Hepatocyte (in vitro differentiated cells): ENCODE measurements around the gene ASPHD2. TPM values are rescaled to one million over a fixed set of nuclear protein-coding genes. Genes with fewer than 3 reads are reported as not detected.

Experiments used
- DNase-seq: peaks from one replicate; pipeline ENCODE4 v3.0.0-alpha.2; 2016; ENCODE audit warnings: low spot score
- H2AFZ ChIP-seq: fragments of 200-600 bp; sonication (generic); 2 replicates; pipeline ENCODE4 v1.6.0; 2016; ENCODE audit warnings: antibody characterized with exemption, mild to moderate bottlenecking
- H3K27ac ChIP-seq: fragments of 200-600 bp; sonication (generic); 2 replicates; pipeline ENCODE4 v1.5.1; 2016; ENCODE audit warnings: mild to moderate bottlenecking
- H3K27me3 ChIP-seq: fragments of 200-600 bp; sonication (generic); 2 replicates; pipeline ENCODE4 v1.6.1; 2016
- H3K36me3 ChIP-seq: fragments of 200-600 bp; sonication (generic); replicated peaks from 2 replicates; pipeline ENCODE4 v1.5.1; 2016; ENCODE audit warnings: low read depth; ENCODE audit not compliant: insufficient read depth
- H3K4me1 ChIP-seq: fragments of 200-600 bp; sonication (generic); 2 replicates; pipeline ENCODE4 v1.5.1; 2016; ENCODE audit warnings: mild to moderate bottlenecking, moderate library complexity; ENCODE audit not compliant: insufficient read depth
- H3K4me2 ChIP-seq: fragments of 200-600 bp; sonication (generic); 2 replicates; pipeline ENCODE4 v1.6.0; 2016
- H3K4me3 ChIP-seq: fragments of 200-600 bp; sonication (generic); 2 replicates; pipeline ENCODE4 v1.5.1; 2016; ENCODE audit warnings: mild to moderate bottlenecking
- H3K79me2 ChIP-seq: fragments of 200-600 bp; sonication (generic); 2 replicates; pipeline ENCODE4 v1.6.0; 2017; ENCODE audit warnings: mild to moderate bottlenecking
- H3K9me2 ChIP-seq: fragments of 200-600 bp; sonication (generic); replicated peaks from 2 replicates; pipeline ENCODE4 v1.6.0; 2017; ENCODE audit warnings: mild to moderate bottlenecking; ENCODE audit not compliant: insufficient read depth
- H3K9me3 ChIP-seq: fragments of 200-600 bp; sonication (generic); 2 replicates; pipeline ENCODE4 v1.5.1; 2016; ENCODE audit warnings: low read depth, mild to moderate bottlenecking
- H4K20me1 ChIP-seq: fragments of 200-600 bp; sonication (generic); 2 replicates; pipeline ENCODE4 v1.6.0; 2016; ENCODE audit warnings: mild to moderate bottlenecking; ENCODE audit not compliant: insufficient read depth, poor library complexity, severe bottlenecking
- EZH2 ChIP-seq: fragments of 200-600 bp; sonication (generic); IDR thresholded peaks from 2 replicates; pipeline ENCODE4 v1.6.1; 2016; ENCODE audit warnings: antibody characterized with exemption, mild to moderate bottlenecking, borderline replicate concordance
- EZH2phosphoT487 ChIP-seq: fragments of 200-600 bp; sonication (generic); IDR thresholded peaks from one replicate; pipeline ENCODE4 v1.6.1; 2018; ENCODE audit warnings: antibody characterized with exemption, mild to moderate bottlenecking, low read depth, moderate library complexity; ENCODE audit not compliant: unreplicated experiment, severe bottlenecking
- WGBS: methylation state at CpG from one replicate; pipeline ENCODE4 v1.1.6; 2016; ENCODE audit warnings: low lambda C conversion rate; ENCODE audit errors: missing lambda C conversion rate; 5-methylcytosine and 5-hydroxymethylcytosine counted together
- polyA plus RNA-seq: library from polyadenylated mRNA; unstranded; fragments of >200 nt; fragmentation: Nextera tagmentation; extraction: Ambion mirVana; gene quantifications from 2 replicates; pipeline ENCODE4 v1.2.1, GENCODE V29; 2016
- total RNA-seq: library from RNA; depleted of rRNA; stranded (reverse); fragments of >200 nt; gene quantifications from 2 replicates; pipeline ENCODE4 v1.2.3, GENCODE V29; 2014
- TF ChIP-seq, protein P1 (sequence below): fragments of 200-600 bp; sonication (generic); IDR thresholded peaks from 2 replicates; pipeline ENCODE4 v1.5.1; 2016; ENCODE audit warnings: antibody characterized with exemption, mild to moderate bottlenecking; ENCODE audit not compliant: poor library complexity

Gene ASPHD2
- total and polyA plus RNA-seq, 2 experiments from 2014 or later = 1.2 to 2.6 TPM

DNA sequence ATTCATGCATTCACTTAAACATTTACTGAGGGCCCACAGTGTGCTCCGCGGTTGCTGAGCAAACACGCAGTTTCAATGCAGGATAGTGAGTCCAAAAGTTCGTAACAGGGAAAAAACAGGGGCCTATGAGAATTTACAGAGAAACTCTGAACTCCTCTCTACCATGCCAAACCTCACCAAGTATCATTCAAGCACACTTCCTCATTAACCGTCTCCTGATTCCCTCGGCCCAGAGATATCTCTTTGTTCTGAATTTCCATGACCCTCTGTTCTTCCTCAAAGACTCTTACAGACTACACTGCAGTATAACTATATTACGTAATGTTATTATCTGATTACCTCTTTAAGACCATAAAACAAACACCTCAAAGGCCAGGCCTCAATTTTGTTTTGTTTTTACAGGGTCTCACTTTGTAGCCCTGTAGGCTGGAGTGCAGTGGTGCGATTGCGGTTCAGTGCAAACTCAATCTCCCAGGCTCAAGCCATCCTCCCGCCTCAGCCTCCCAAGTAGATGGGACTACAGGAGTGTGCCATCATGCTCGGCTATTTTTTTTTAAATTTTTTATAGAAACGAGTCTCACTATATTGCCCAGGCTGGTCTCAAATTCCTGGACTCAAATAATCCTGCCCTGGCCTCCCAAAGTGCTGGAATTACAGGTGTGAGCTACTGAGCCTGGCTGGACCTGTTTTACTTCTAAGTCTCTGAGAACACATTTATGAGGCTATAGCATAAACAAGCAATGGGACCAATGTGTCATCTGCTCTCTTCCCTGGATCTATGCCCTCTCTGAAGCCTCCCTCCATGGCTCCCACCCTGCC is 50.9 kb downstream of the ASPHD2 start:
- H3K79me2 ChIP-seq = peaks cover 55% of the 10 kb centered on the region
- DNase-seq = no peak
- H3K27ac ChIP-seq = peak overlapping the region; percentile 75
- H4K20me1 ChIP-seq = no peaks in the 10 kb centered on the region
- H3K4me3 ChIP-seq = no peak overlapping the region
- no peak overlapping the region for H2AFZ ChIP-seq
- 63% methylated on average over 12 of the region's 12 CpGs for WGBS
- H3K4me1 ChIP-seq = peaks cover 28% of the 10 kb centered on the region
- no peaks in the 10 kb centered on the region for H3K36me3 ChIP-seq
- no peaks in the 10 kb centered on the region for H3K9me2 ChIP-seq
- H3K4me2 ChIP-seq = peak overlapping the region; percentile 71
- H3K27me3 ChIP-seq = no peaks in the 10 kb centered on the region
- H3K9me3 ChIP-seq = no peaks in the 10 kb centered on the region
- TF ChIP-seq, protein P1, sequence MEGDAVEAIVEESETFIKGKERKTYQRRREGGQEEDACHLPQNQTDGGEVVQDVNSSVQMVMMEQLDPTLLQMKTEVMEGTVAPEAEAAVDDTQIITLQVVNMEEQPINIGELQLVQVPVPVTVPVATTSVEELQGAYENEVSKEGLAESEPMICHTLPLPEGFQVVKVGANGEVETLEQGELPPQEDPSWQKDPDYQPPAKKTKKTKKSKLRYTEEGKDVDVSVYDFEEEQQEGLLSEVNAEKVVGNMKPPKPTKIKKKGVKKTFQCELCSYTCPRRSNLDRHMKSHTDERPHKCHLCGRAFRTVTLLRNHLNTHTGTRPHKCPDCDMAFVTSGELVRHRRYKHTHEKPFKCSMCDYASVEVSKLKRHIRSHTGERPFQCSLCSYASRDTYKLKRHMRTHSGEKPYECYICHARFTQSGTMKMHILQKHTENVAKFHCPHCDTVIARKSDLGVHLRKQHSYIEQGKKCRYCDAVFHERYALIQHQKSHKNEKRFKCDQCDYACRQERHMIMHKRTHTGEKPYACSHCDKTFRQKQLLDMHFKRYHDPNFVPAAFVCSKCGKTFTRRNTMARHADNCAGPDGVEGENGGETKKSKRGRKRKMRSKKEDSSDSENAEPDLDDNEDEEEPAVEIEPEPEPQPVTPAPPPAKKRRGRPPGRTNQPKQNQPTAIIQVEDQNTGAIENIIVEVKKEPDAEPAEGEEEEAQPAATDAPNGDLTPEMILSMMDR = no peak
- TF ChIP-seq EZH2phosphoT487 (no peak), EZH2 (no peak)

DNA sequence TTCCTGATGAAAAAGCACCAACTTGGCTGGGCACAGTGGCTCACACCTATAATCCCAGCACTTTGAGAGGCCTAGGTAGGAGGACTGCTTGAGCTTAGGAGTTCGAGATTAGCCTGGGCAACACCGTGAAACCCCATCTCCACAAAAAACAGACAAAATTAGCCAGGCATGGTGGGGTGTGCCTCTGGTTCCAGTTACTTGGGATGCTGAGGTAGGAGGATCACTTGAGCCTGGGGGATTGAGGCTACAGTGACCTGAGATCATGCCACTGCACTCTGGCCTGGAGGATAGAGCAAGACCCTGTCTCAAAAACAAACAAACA is 51.5 kb downstream of the ASPHD2 start:
- H4K20me1 ChIP-seq = no peaks in the 10 kb centered on the region
- H3K36me3 ChIP-seq = no peaks in the 10 kb centered on the region
- 79% methylated on average over 2 of the region's 2 CpGs for WGBS
- no peaks in the 10 kb centered on the region for H3K27me3 ChIP-seq
- H3K79me2 ChIP-seq = peaks cover 59% of the 10 kb centered on the region
- no peaks in the 10 kb centered on the region for H3K9me3 ChIP-seq
- H2AFZ ChIP-seq = no peak overlapping the region
- no peak for TF ChIP-seq EZH2phosphoT487
- TF ChIP-seq EZH2 = no peak
- TF ChIP-seq, protein P1 = no peak
- no peak for DNase-seq
- peak overlapping the region; percentile 75 for H3K27ac ChIP-seq
- no peak overlapping the region for H3K4me3 ChIP-seq
- H3K9me2 ChIP-seq = no peaks in the 10 kb centered on the region
- peaks cover 29% of the 10 kb centered on the region for H3K4me1 ChIP-seq
- peak overlapping the region; percentile 71 for H3K4me2 ChIP-seq

DNA sequence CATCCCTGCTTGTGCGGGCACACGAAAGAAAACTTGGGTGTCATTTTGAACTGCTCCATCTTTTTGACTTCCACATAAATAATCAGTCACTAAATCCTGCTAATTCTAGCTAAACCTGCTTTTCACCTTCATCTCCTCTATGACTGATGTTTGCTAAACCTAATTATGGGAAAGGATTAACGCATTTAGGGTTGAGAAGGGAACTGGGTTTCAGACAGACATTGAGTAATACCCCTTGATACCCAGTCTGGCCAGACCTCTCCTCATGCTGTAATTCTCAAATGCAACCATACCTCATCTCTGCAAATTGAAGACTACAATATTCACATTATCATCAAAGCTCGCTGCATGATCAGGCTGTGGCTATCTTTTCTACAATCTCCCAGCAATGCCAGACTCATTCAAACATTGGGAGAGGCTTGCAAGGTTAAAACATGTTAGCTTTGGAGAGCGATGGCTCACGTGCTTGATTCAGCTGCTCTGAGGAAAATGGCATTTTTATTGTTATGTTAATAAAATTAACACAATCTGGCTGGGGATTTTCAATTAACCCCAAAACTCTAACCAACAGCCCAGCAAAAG is 52.1 kb downstream of the ASPHD2 start:
- H3K79me2 ChIP-seq = peaks cover 61% of the 10 kb centered on the region
- no peak overlapping the region for H2AFZ ChIP-seq
- H4K20me1 ChIP-seq = no peaks in the 10 kb centered on the region
- no peak overlapping the region for H3K27ac ChIP-seq
- no peaks in the 10 kb centered on the region for H3K9me3 ChIP-seq
- H3K27me3 ChIP-seq = no peaks in the 10 kb centered on the region
- peaks cover 29% of the 10 kb centered on the region for H3K4me1 ChIP-seq
- no peaks in the 10 kb centered on the region for H3K36me3 ChIP-seq
- no peaks in the 10 kb centered on the region for H3K9me2 ChIP-seq
- H3K4me3 ChIP-seq = no peak overlapping the region
- no peak for TF ChIP-seq EZH2
- no peak for TF ChIP-seq EZH2phosphoT487
- TF ChIP-seq, protein P1 = no peak
- H3K4me2 ChIP-seq = peak overlapping the region; percentile 71
- WGBS = 72% methylated on average over 6 of the region's 6 CpGs
- no peak for DNase-seq
